ENCODE results near the gene SPATA6L. TPM values are rescaled to one million over a fixed set of nuclear protein-coding genes. Genes with fewer than 3 reads are reported as not detected.

SPATA6L gene
- total and polyA plus RNA-seq, 2 of the 4 experiments (the other 2 are of a cell fraction), result 0.18 to 0.84 TPM

DNA sequence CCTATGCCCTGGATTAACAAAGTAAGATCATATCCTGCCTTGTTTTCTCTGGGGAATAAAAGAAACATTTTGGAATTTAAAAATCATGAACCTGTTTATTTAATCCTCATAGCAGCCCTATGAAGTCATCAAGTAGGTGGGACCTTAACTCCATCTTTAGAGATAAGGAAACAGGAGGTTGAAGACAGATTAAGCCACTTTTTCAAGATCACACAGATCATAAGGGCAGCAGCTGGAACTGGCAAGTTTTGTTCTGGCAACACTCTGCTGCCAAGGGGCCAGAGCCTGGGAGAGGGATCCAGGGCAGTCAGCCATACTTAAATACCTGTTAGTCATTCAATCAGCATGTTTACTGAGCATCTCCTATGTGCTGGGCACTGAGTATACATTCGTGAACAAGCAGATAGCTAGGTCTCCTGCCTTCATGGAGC lies 112.3 kb downstream of the SPATA6L start:
- no peak overlapping the region for H4K5ac ChIP-seq (ENCODE audit: low read depth, low read length)
- no peaks in the 10 kb centered on the region for H3K9me3 ChIP-seq (ENCODE audit: control insufficient read depth, insufficient read depth, low read length)
- no peak overlapping the region for H2AK5ac ChIP-seq (ENCODE audit: low read depth, low read length)
- DNase-seq (peak; percentile 57), ATAC-seq (ENCODE audit: low read depth) (peak; percentile 78)
- no peaks in the 10 kb centered on the region for H3K4me1 ChIP-seq (ENCODE audit: control insufficient read depth, insufficient read depth, low read length)
- no peak overlapping the region for H2AK9ac ChIP-seq (replicated peaks; ENCODE audit: low read depth, low read length, poor library complexity)
- TF ChIP-seq RCOR1 (IDR thresholded peaks at IDR 0.05; ENCODE audit: insufficient replicate concordance, low read length) (no peak), BHLHE40 (IDR thresholded peaks at IDR 0.05; ENCODE audit: low read depth, low read length) (no peak), MAFK (IDR thresholded peaks at IDR 0.05; ENCODE audit: low read depth, low read length) (no peak), MAZ (IDR thresholded peaks at IDR 0.05; ENCODE audit: borderline replicate concordance, low read depth, low read length) (no peak), RAD21 (IDR thresholded peaks at IDR 0.05; ENCODE audit: low read length) (no peak), MXI1 (IDR thresholded peaks at IDR 0.05; ENCODE audit: borderline replicate concordance, low read depth, low read length) (no peak), FOS (IDR thresholded peaks at IDR 0.05; ENCODE audit: low read depth, low read length) (no peak), RFX5 (IDR thresholded peaks at IDR 0.05; ENCODE audit: low read depth, low read length) (no peak), SMC3 (IDR thresholded peaks at IDR 0.05; ENCODE audit: low read depth, low read length) (no peak), POLR2A (IDR thresholded peaks at IDR 0.05; ENCODE audit: low read depth, low read length) (no peak), CHD1 (IDR thresholded peaks at IDR 0.05; ENCODE audit: low read depth, low read length) (no peak)
- TF ChIP-seq, protein P1, sequence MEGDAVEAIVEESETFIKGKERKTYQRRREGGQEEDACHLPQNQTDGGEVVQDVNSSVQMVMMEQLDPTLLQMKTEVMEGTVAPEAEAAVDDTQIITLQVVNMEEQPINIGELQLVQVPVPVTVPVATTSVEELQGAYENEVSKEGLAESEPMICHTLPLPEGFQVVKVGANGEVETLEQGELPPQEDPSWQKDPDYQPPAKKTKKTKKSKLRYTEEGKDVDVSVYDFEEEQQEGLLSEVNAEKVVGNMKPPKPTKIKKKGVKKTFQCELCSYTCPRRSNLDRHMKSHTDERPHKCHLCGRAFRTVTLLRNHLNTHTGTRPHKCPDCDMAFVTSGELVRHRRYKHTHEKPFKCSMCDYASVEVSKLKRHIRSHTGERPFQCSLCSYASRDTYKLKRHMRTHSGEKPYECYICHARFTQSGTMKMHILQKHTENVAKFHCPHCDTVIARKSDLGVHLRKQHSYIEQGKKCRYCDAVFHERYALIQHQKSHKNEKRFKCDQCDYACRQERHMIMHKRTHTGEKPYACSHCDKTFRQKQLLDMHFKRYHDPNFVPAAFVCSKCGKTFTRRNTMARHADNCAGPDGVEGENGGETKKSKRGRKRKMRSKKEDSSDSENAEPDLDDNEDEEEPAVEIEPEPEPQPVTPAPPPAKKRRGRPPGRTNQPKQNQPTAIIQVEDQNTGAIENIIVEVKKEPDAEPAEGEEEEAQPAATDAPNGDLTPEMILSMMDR (conservative IDR thresholded peaks at IDR 0.05; ENCODE audit: low read depth, low read length), result no peak
- TF ChIP-seq, protein P2, sequence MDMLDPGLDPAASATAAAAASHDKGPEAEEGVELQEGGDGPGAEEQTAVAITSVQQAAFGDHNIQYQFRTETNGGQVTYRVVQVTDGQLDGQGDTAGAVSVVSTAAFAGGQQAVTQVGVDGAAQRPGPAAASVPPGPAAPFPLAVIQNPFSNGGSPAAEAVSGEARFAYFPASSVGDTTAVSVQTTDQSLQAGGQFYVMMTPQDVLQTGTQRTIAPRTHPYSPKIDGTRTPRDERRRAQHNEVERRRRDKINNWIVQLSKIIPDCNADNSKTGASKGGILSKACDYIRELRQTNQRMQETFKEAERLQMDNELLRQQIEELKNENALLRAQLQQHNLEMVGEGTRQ (IDR thresholded peaks at IDR 0.05; ENCODE audit: low read depth, low read length), result no peak
- TF ChIP-seq, protein P3, sequence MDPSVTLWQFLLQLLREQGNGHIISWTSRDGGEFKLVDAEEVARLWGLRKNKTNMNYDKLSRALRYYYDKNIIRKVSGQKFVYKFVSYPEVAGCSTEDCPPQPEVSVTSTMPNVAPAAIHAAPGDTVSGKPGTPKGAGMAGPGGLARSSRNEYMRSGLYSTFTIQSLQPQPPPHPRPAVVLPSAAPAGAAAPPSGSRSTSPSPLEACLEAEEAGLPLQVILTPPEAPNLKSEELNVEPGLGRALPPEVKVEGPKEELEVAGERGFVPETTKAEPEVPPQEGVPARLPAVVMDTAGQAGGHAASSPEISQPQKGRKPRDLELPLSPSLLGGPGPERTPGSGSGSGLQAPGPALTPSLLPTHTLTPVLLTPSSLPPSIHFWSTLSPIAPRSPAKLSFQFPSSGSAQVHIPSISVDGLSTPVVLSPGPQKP (IDR thresholded peaks at IDR 0.05; ENCODE audit: borderline replicate concordance, low read depth, low read length), result no peak
- no peak overlapping the region for H3K9ac ChIP-seq (ENCODE audit: low read depth, low read length)
- H4K8ac ChIP-seq (ENCODE audit: low read depth in 2 of 2, low read length in 2 of 2), result no peak overlapping the region
- intact Hi-C loops (cut with micrococcal nuclease), result loop anchor here (10.0 kb wide), 1 partner anchor 159 kb away; no protein-coding TSS in a partner anchor
- H3K56ac ChIP-seq (ENCODE audit: extremely low read depth, insufficient read depth, low read length), result no peak overlapping the region
- in situ Hi-C loops (cut with MboI; ENCODE audit: low sequenced_read_pairs), result no loop called here
- no peaks in the 10 kb centered on the region for H4K20me1 ChIP-seq (ENCODE audit: insufficient read depth, low read length)
- BruUV-seq (replicated peaks), result no TSS peak
- dilution Hi-C loops (cut with HindIII; ENCODE audit: low sequenced_read_pairs, unreplicated experiment), result no loop called here
- H3K18ac ChIP-seq (ENCODE audit: low read depth, low read length), result no peak overlapping the region
- H3K14ac ChIP-seq (replicated peaks; ENCODE audit: low read depth, low read length), result no peak overlapping the region
- H3K36me3 ChIP-seq (ENCODE audit: control insufficient read depth, insufficient read depth, low read length), result no peaks in the 10 kb centered on the region
- H2AFZ ChIP-seq (replicated peaks; ENCODE audit: low read length, poor library complexity), result no peak overlapping the region
- no peak overlapping the region for H2BK120ac ChIP-seq (ENCODE audit: low read depth, low read length)
- H3K79me1 ChIP-seq (ENCODE audit: low read depth in 1 of 2, low read length in 2 of 2), result no peaks in the 10 kb centered on the region
- H3K23ac ChIP-seq (ENCODE audit: low read depth, low read length), result no peak overlapping the region
- ChIA-PET POLR2A (ENCODE audit: unreplicated experiment) (no interaction called here), CTCF (no interaction called here)
- H2BK5ac ChIP-seq (ENCODE audit: low read depth, low read length, poor library complexity, severe bottlenecking), result no peak overlapping the region
- H3K27me3 ChIP-seq (ENCODE audit: control insufficient read depth, insufficient read depth, low read length), result no peaks in the 10 kb centered on the region
- H2BK20ac ChIP-seq (ENCODE audit: low read depth, low read length), result no peak overlapping the region
- no peak overlapping the region for H3K4me3 ChIP-seq (ENCODE audit: insufficient read depth, low read depth, low read length)
- no peak overlapping the region for H2BK15ac ChIP-seq (ENCODE audit: low read depth, low read length)
- WGBS, 2 experiments (ENCODE audit: extremely low coverage in 2 of 2, insufficient read length in 1 of 2), result no CpG with 5 or more reads among the region's 1 CpG
- H4K91ac ChIP-seq (ENCODE audit: insufficient read depth, low read depth, low read length), result no peak overlapping the region
- H3K4ac ChIP-seq (ENCODE audit: low read depth, low read length), result no peak overlapping the region
- no peak overlapping the region for H3K4me2 ChIP-seq (ENCODE audit: low read depth, low read length)
- no peaks in the 10 kb centered on the region for H3K9me1 ChIP-seq (ENCODE audit: insufficient read depth, low read length)
- H3K27ac ChIP-seq (ENCODE audit: insufficient read depth, low read length), result no peak overlapping the region
